ENCODE results near the gene XRN2.

The XRN2 gene

DNA sequence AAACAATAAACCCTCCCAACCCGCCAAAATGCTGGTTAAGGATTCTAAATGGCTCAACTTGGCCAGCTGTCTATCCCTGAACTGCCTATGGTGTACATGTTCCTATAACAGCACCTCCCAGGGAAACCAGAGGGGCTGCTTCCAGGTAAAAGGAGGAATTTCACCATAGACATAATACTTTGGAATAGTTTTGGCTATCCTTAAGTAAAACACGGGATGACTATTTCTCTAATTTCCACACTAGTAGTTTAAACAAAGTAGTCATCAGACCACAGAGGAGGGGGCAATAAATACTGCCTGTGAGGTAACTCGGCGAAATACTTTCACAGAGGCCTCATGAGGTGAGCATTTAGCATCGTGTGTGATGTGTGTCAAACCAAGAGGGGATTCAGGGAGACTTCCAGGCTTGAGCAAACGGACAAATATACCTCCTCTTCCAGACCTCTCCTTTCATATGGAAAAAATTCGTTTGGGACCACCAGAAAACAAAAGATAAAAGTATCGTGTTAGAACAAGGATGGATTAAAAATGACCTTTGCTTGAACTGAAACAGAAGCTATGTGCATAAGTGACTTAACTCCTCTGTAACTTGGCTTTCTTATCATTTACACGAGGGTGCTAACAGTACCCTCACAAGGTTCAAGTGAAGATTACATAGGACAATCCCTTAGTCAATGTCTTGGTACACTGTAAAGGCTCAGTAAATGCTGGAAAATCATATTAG, 1.0 kb upstream of the XRN2 start:
- Histone ChIP-seq H3K27me3 (replicated peaks in 2 of 5; ENCODE audit: control insufficient read depth in 4 of 5, insufficient read depth in 5 of 5, low read length in 4 of 5) (peaks cover 0 to 2% (median 0%) of the 10 kb centered on the region in 5 experiments), H3K4me1 (ENCODE audit: control extremely low read depth in 1 of 4, control insufficient read depth in 4 of 4, insufficient read depth in 4 of 4, low read length in 3 of 4) (peaks cover 11 to 23% (median 19%) of the 10 kb centered on the region in 4 experiments), H3K36me3 (ENCODE audit: control insufficient read depth in 4 of 4, insufficient read depth in 4 of 4, low read length in 3 of 4) (peaks cover 0 to 5% (median 0%) of the 10 kb centered on the region in 4 experiments), H3K4me3 (ENCODE audit: control insufficient read depth in 1 of 7, extremely low read depth in 1 of 7, insufficient read depth in 4 of 7, low read depth in 2 of 7, low read length in 6 of 7) (peak overlapping the region in 6 of 7 experiments; percentile 60 to 97 (median 94)), H3K27ac (ENCODE audit: insufficient read depth in 1 of 2, low read depth in 1 of 2, low read length in 2 of 2, poor library complexity in 1 of 2, severe bottlenecking in 2 of 2) (peak overlapping the region in 1 of 2 experiments; percentile 94), H3K9me3 (ENCODE audit: control extremely low read depth in 1 of 5, control insufficient read depth in 4 of 5, insufficient read depth in 2 of 5, low read depth in 1 of 5, low read length in 4 of 5) (no peaks in the 10 kb centered on the region)
- ChIA-PET CTCF (interaction anchor here (0.8 to 1.2 kb wide), 3 partner anchors 16 to 62 kb away, joined by 3 to 4 read pairs (median 4); no protein-coding TSS in a partner anchor), POLR2A (interaction anchor here (0.9 kb wide), 1 partner anchor 26 kb away, joined by 3 read pairs; no protein-coding TSS in a partner anchor)
- DNase-seq = peak in 1 of 3 donors; percentile 20
- 77% methylated on average over 6 of the region's 9 CpGs for WGBS (ENCODE audit: insufficient coverage)

GRCh38 chr20:21302664-21303060, 469 bp upstream of the XRN2 start:
- Histone ChIP-seq H3K27me3 (replicated peaks in 2 of 5; ENCODE audit: control insufficient read depth in 4 of 5, insufficient read depth in 5 of 5, low read length in 4 of 5) (no peaks in the 10 kb centered on the region), H3K9me3 (ENCODE audit: control extremely low read depth in 1 of 5, control insufficient read depth in 4 of 5, insufficient read depth in 2 of 5, low read depth in 1 of 5, low read length in 4 of 5) (no peaks in the 10 kb centered on the region), H3K4me1 (ENCODE audit: control extremely low read depth in 1 of 4, control insufficient read depth in 4 of 4, insufficient read depth in 4 of 4, low read length in 3 of 4) (peaks cover 11 to 23% (median 19%) of the 10 kb centered on the region in 4 experiments), H3K4me3 (ENCODE audit: control insufficient read depth in 1 of 7, extremely low read depth in 1 of 7, insufficient read depth in 4 of 7, low read depth in 2 of 7, low read length in 6 of 7) (peak overlapping the region; percentile 60 to 97 (median 94)), H3K36me3 (ENCODE audit: control insufficient read depth in 4 of 4, insufficient read depth in 4 of 4, low read length in 3 of 4) (peaks cover 0 to 5% (median 0%) of the 10 kb centered on the region in 4 experiments), H3K27ac (ENCODE audit: insufficient read depth in 1 of 2, low read depth in 1 of 2, low read length in 2 of 2, poor library complexity in 1 of 2, severe bottlenecking in 2 of 2) (peak overlapping the region; percentile 84 to 94)
- POLR2A ChIA-PET = interaction anchor here (0.9 kb wide), 1 partner anchor 25 kb away, joined by 3 read pairs; no protein-coding TSS in a partner anchor
- under 1% methylated on average over 9 of the region's 12 CpGs for WGBS (ENCODE audit: insufficient coverage)
- CTCF ChIA-PET = interaction anchor here (0.8 kb wide), 2 partner anchors 17 to 62 kb away, joined by 3 to 4 read pairs; no protein-coding TSS in a partner anchor
- no peak for DNase-seq

GRCh38 chr20:21303872-21304586, 898 bp downstream of the XRN2 start:
- Histone ChIP-seq H3K36me3 (ENCODE audit: control insufficient read depth in 4 of 4, insufficient read depth in 4 of 4, low read length in 3 of 4) (peaks cover 0 to 16% (median 6%) of the 10 kb centered on the region in 4 experiments), H3K4me3 (ENCODE audit: control insufficient read depth in 1 of 7, extremely low read depth in 1 of 7, insufficient read depth in 4 of 7, low read depth in 2 of 7, low read length in 6 of 7) (peak overlapping the region; percentile 60 to 97 (median 94)), H3K9me3 (ENCODE audit: control extremely low read depth in 1 of 5, control insufficient read depth in 4 of 5, insufficient read depth in 2 of 5, low read depth in 1 of 5, low read length in 4 of 5) (peaks cover 0 to 5% (median 0%) of the 10 kb centered on the region in 5 experiments), H3K27ac (ENCODE audit: insufficient read depth in 1 of 2, low read depth in 1 of 2, low read length in 2 of 2, poor library complexity in 1 of 2, severe bottlenecking in 2 of 2) (peak overlapping the region; percentile 84 to 94), H3K4me1 (ENCODE audit: control extremely low read depth in 1 of 4, control insufficient read depth in 4 of 4, insufficient read depth in 4 of 4, low read length in 3 of 4) (peaks cover 11 to 25% (median 19%) of the 10 kb centered on the region in 4 experiments), H3K27me3 (replicated peaks in 2 of 5; ENCODE audit: control insufficient read depth in 4 of 5, insufficient read depth in 5 of 5, low read length in 4 of 5) (no peaks in the 10 kb centered on the region)
- DNase-seq = peak; percentile 60 to 65 (median 63)
- POLR2A ChIA-PET = interaction anchor here (1.0 kb wide), 1 partner anchor 12 kb away, joined by 3 read pairs; no protein-coding TSS in a partner anchor
- WGBS (ENCODE audit: insufficient coverage) = 0% methylated on average over 15 of the region's 18 CpGs
- CTCF ChIA-PET = interaction anchor here (0.5 to 1.8 kb wide), 5 partner anchors 11 to 68 kb away, joined by 3 to 5 read pairs (median 3); no protein-coding TSS in a partner anchor

- Histone ChIP-seq H3K36me3 (ENCODE audit: control insufficient read depth in 4 of 4, insufficient read depth in 4 of 4, low read length in 3 of 4) (peaks cover 4 to 19% (median 7%) of the 10 kb centered on the region in 4 experiments), H3K27ac (ENCODE audit: insufficient read depth in 1 of 2, low read depth in 1 of 2, low read length in 2 of 2, poor library complexity in 1 of 2, severe bottlenecking in 2 of 2) (no peak overlapping the region), H3K27me3 (replicated peaks in 2 of 5; ENCODE audit: control insufficient read depth in 4 of 5, insufficient read depth in 5 of 5, low read length in 4 of 5) (no peaks in the 10 kb centered on the region), H3K9me3 (ENCODE audit: control extremely low read depth in 1 of 5, control insufficient read depth in 4 of 5, insufficient read depth in 2 of 5, low read depth in 1 of 5, low read length in 4 of 5) (peaks cover 0 to 5% (median 0%) of the 10 kb centered on the region in 5 experiments), H3K4me1 (ENCODE audit: control extremely low read depth in 1 of 4, control insufficient read depth in 4 of 4, insufficient read depth in 4 of 4, low read length in 3 of 4) (peaks cover 8 to 22% (median 13%) of the 10 kb centered on the region in 4 experiments), H3K4me3 (ENCODE audit: control insufficient read depth in 1 of 7, extremely low read depth in 1 of 7, insufficient read depth in 4 of 7, low read depth in 2 of 7, low read length in 6 of 7) (peak overlapping the region in 1 of 7 experiments; percentile 24)
- WGBS (ENCODE audit: insufficient coverage) = no CpG with 5 or more reads among the region's 2 CpGs
- DNase-seq = no peak
- ChIA-PET POLR2A (no interaction called here), CTCF (no interaction called here)
Observed at GRCh38 chr20:21308340-21308739, 5.2 kb downstream of the XRN2 start.

DNA sequence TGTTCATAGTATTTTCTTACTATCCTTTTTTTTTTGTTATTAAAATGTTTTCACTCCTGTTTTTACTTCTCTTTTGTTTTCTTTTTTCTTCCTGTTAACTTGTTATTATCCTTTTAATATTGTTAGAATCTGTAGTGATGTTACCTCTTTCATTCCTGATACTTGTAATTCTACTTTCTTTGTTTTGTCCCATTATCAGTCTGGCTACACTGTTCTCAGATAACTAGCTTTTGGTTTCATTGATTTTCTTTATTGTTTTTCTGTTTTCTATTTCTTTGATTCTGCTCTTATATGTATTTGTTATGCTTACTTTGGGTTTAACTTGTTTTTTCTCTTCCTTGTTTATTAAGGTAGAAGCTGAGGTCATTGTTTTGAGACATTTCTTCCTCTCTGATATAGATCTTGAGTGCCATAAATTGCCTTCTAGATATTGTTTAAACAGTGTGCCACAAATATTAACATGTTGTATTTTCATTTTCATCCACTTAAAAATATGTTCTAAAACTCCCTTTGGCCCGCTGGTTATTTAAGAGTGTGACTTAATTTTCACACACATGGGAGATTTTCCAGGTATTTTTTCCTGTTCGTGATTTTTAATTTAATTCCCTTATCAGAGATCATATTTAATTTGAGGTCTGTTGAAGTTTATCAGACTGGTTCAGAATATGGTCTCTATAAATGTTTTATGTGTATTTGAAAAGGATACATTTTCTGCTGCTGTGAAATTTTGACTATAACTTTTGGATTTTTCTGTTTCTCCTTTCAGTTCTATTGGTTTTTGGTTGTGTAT, 6.7 kb downstream of the XRN2 start:
- Histone ChIP-seq H3K9me3 (ENCODE audit: control extremely low read depth in 1 of 5, control insufficient read depth in 4 of 5, insufficient read depth in 2 of 5, low read depth in 1 of 5, low read length in 4 of 5) (peaks cover 0 to 5% (median 0%) of the 10 kb centered on the region in 5 experiments), H3K27ac (ENCODE audit: insufficient read depth in 1 of 2, low read depth in 1 of 2, low read length in 2 of 2, poor library complexity in 1 of 2, severe bottlenecking in 2 of 2) (no peak overlapping the region), H3K27me3 (replicated peaks in 2 of 5; ENCODE audit: control insufficient read depth in 4 of 5, insufficient read depth in 5 of 5, low read length in 4 of 5) (no peaks in the 10 kb centered on the region), H3K36me3 (ENCODE audit: control insufficient read depth in 4 of 4, insufficient read depth in 4 of 4, low read length in 3 of 4) (peaks cover 4 to 17% (median 7%) of the 10 kb centered on the region in 4 experiments), H3K4me3 (ENCODE audit: control insufficient read depth in 1 of 7, extremely low read depth in 1 of 7, insufficient read depth in 4 of 7, low read depth in 2 of 7, low read length in 6 of 7) (no peak overlapping the region), H3K4me1 (ENCODE audit: control extremely low read depth in 1 of 4, control insufficient read depth in 4 of 4, insufficient read depth in 4 of 4, low read length in 3 of 4) (peaks cover 2 to 11% (median 7%) of the 10 kb centered on the region in 4 experiments)
- WGBS (ENCODE audit: insufficient coverage) = no CpG with 5 or more reads among the region's 2 CpGs
- POLR2A ChIA-PET = no interaction called here
- CTCF ChIA-PET = interaction anchor here (1.6 to 3.8 kb wide), 2 partner anchors 13 to 74 kb away, joined by 5 to 20 read pairs; no protein-coding TSS in a partner anchor
- DNase-seq = no peak

GRCh38 chr20:21312813-21313474, 9.8 kb downstream of the XRN2 start:
- DNase-seq = no peak
- Histone ChIP-seq H3K36me3 (ENCODE audit: control insufficient read depth in 4 of 4, insufficient read depth in 4 of 4, low read length in 3 of 4) (peaks cover 5 to 14% (median 7%) of the 10 kb centered on the region in 4 experiments), H3K9me3 (ENCODE audit: control extremely low read depth in 1 of 5, control insufficient read depth in 4 of 5, insufficient read depth in 2 of 5, low read depth in 1 of 5, low read length in 4 of 5) (peaks cover 0 to 5% (median 0%) of the 10 kb centered on the region in 5 experiments), H3K27me3 (replicated peaks in 2 of 5; ENCODE audit: control insufficient read depth in 4 of 5, insufficient read depth in 5 of 5, low read length in 4 of 5) (no peaks in the 10 kb centered on the region), H3K27ac (ENCODE audit: insufficient read depth in 1 of 2, low read depth in 1 of 2, low read length in 2 of 2, poor library complexity in 1 of 2, severe bottlenecking in 2 of 2) (no peak overlapping the region), H3K4me3 (ENCODE audit: control insufficient read depth in 1 of 7, extremely low read depth in 1 of 7, insufficient read depth in 4 of 7, low read depth in 2 of 7, low read length in 6 of 7) (no peak overlapping the region), H3K4me1 (ENCODE audit: control extremely low read depth in 1 of 4, control insufficient read depth in 4 of 4, insufficient read depth in 4 of 4, low read length in 3 of 4) (peaks cover 0 to 9% (median 3%) of the 10 kb centered on the region in 4 experiments)
- ChIA-PET POLR2A (no interaction called here), CTCF (interaction anchor here (1.3 to 3.8 kb wide), 2 partner anchors 10 to 14 kb away, joined by 3 to 20 read pairs; no protein-coding TSS in a partner anchor)
- WGBS (ENCODE audit: insufficient coverage) = 92% methylated on average over 10 of the region's 10 CpGs
